HCT116 (cell line): ENCODE results near the gene ZBTB1. TPM values are rescaled to one million over a fixed set of nuclear protein-coding genes. Genes with fewer than 3 reads are reported as not detected.

Experiments used
- ATAC-seq: fragments of 200-7000 bp; cut with Tn5 transposase; 2 replicates; pipeline ENCODE4 v1.9.1; 2020; ENCODE audit warnings: mild to moderate bottlenecking, moderate library complexity
- BruUV-seq: library from RNA; stranded (reverse); fragments of 400-500 nt; replicated peaks from 2 replicates; lab custom pipeline; 2021; lab: Mats Ljungman, UMichigan
- CTCF ChIA-PET: fragments of 300-600 bp; sonication (Branson Sonifier 250); formaldehyde crosslinking; loops from one replicate; lab custom pipeline; 2021; ENCODE audit warnings: antibody characterized with exemption; lab: Charles Lee
- POLR2A ChIA-PET: fragments of 300-600, 350-600 bp; sonication (Branson Sonifier 250); formaldehyde crosslinking; loops from one replicate; lab custom pipeline; 2021; ENCODE audit warnings: antibody characterized with exemption; lab: Charles Lee
- RAD21 ChIA-PET, 2 experiments: fragments of 300-600 bp; sonication (Branson Sonifier 250); formaldehyde crosslinking; loops; one replicate each; lab custom pipeline; 2023; ENCODE audit warnings: low total read pairs in 2 of 2; ENCODE audit not compliant: uncharacterized antibody in 2 of 2, unreplicated experiment in 2 of 2, low non-redundant PET in 1 of 2; lab: Charles Lee
- DNase-seq: peaks from one replicate; pipeline ENCODE4 v3.0.0-alpha.2; 2010; ENCODE audit warnings: low read depth, low spot score
- H2AFZ ChIP-seq: fragments of 200-600 bp; shearing (Covaris generic), sonication (generic); 2 replicates; pipeline ENCODE4 v1.6.1; 2017; ENCODE audit warnings: low read depth, mixed run types, mixed read lengths, antibody characterized with exemption, low read length; ENCODE audit not compliant: poor library complexity, severe bottlenecking
- H3K27ac ChIP-seq: 2 replicates; pipeline ENCODE4 v1.5.1; 2012; ENCODE audit warnings: low read depth, low read length
- H3K27me3 ChIP-seq: fragments of 200-600 bp; sonication (generic); 2 replicates; pipeline ENCODE4 v1.6.1; 2016; ENCODE audit warnings: mixed run types, low read length, mixed read lengths; ENCODE audit not compliant: insufficient read depth
- H3K36me3 ChIP-seq, 2 experiments: fragments of 200-500 bp in 1 of 2; fragments of 200-600 bp in 1 of 2; sonication (Bioruptor generic) in 1 of 2; sonication (generic) in 1 of 2; 2 replicates each; pipeline versions ENCODE4 v1.5.1 to v1.6.1; 2014 to 2016; ENCODE audit warnings: low read length in 2 of 2, inconsistent platforms in 1 of 2, mixed read lengths in 1 of 2, mixed run types in 1 of 2; ENCODE audit not compliant: insufficient read depth in 2 of 2, control insufficient read depth in 1 of 2
- H3K4me1 ChIP-seq, 2 experiments: fragments of 200-600 bp in 1 of 2; sonication (generic) in 1 of 2; 2 replicates each; pipeline versions ENCODE4 v1.5.1 to v1.6.1; 2012 to 2017; ENCODE audit warnings: low read length in 2 of 2, inconsistent platforms in 1 of 2, mild to moderate bottlenecking in 1 of 2, mixed read lengths in 1 of 2, mixed run types in 1 of 2, moderate library complexity in 1 of 2; ENCODE audit not compliant: insufficient read depth in 2 of 2, control insufficient read depth in 1 of 2
- H3K4me2 ChIP-seq: fragments of 200-600 bp; sonication (generic); 2 replicates; pipeline ENCODE4 v1.6.1; 2017; ENCODE audit warnings: mixed run types, low read length, mixed read lengths
- H3K4me3 ChIP-seq, 2 experiments: fragments of 200-600 bp in 1 of 2; sonication (generic) in 1 of 2; replicated peaks in 1 of 2; 2 replicates each; pipeline ENCODE4 v1.5.1; 2011 to 2016; ENCODE audit warnings: low read length in 2 of 2, control low read depth in 1 of 2, low read depth in 1 of 2, mild to moderate bottlenecking in 1 of 2, mixed read lengths in 1 of 2, mixed run types in 1 of 2
- H3K79me2 ChIP-seq: fragments of 200-600 bp; sonication (generic); 2 replicates; pipeline ENCODE4 v1.6.1; 2017; ENCODE audit warnings: mild to moderate bottlenecking, mixed run types, low read length, moderate library complexity, mixed read lengths; ENCODE audit not compliant: insufficient read depth
- H3K9ac ChIP-seq: fragments of 200-600 bp; sonication (generic); 2 replicates; pipeline ENCODE4 v1.6.1; 2016; ENCODE audit warnings: low read length, mixed read lengths
- H3K9me2 ChIP-seq: fragments of 200-600 bp; sonication (generic), shearing (Covaris generic); 2 replicates; pipeline ENCODE4 v1.6.1; 2017; ENCODE audit warnings: mixed run types, mild to moderate bottlenecking, moderate library complexity; ENCODE audit not compliant: insufficient read depth
- H3K9me3 ChIP-seq, 2 experiments: fragments of 200-500 bp in 1 of 2; fragments of 200-600 bp in 1 of 2; sonication (Bioruptor generic) in 1 of 2; sonication (generic) in 1 of 2; 2 replicates each; pipeline ENCODE4 v1.6.1; 2014 to 2017; ENCODE audit warnings: low read length in 2 of 2, mixed read lengths in 2 of 2, inconsistent platforms in 1 of 2, low read depth in 1 of 2, mild to moderate bottlenecking in 1 of 2, mixed run types in 1 of 2, moderate library complexity in 1 of 2; ENCODE audit not compliant: control insufficient read depth in 1 of 2, insufficient read depth in 1 of 2
- H4K20me1 ChIP-seq: fragments of 200-600 bp; sonication (generic), shearing (Covaris generic); 2 replicates; pipeline ENCODE4 v1.6.1; 2017; ENCODE audit warnings: mixed run types, mild to moderate bottlenecking, moderate library complexity; ENCODE audit not compliant: insufficient read depth
- ATF3 ChIP-seq: IDR thresholded peaks from 2 replicates; pipeline ENCODE4 v1.6.1; 2012
- CEBPB ChIP-seq: IDR thresholded peaks from 2 replicates; pipeline ENCODE4 v1.6.1; 2012; ENCODE audit warnings: low read depth
- ELF1 ChIP-seq: IDR thresholded peaks from 2 replicates; pipeline ENCODE4 v1.6.1; 2012; ENCODE audit warnings: low read depth, borderline replicate concordance
- FOSL1 ChIP-seq: IDR thresholded peaks from 2 replicates; pipeline ENCODE4 v1.6.1; 2012; ENCODE audit warnings: low read depth
- RAD21 ChIP-seq: IDR thresholded peaks from 2 replicates; pipeline ENCODE4 v1.6.1; 2012; ENCODE audit warnings: low read depth, mild to moderate bottlenecking
- REST ChIP-seq: IDR thresholded peaks from 2 replicates; pipeline ENCODE4 v1.6.1; 2012; ENCODE audit warnings: low read depth
- SIN3A ChIP-seq: IDR thresholded peaks from 2 replicates; pipeline ENCODE4 v1.6.1; 2012; ENCODE audit warnings: low read depth
- SRF ChIP-seq: IDR thresholded peaks from 2 replicates; pipeline ENCODE4 v1.6.1; 2012; ENCODE audit warnings: low read depth
- YY1 ChIP-seq: IDR thresholded peaks from 2 replicates; pipeline ENCODE4 v1.6.1; 2011; ENCODE audit warnings: low read length, low read depth, moderate library complexity, mild to moderate bottlenecking; ENCODE audit not compliant: insufficient replicate concordance; ENCODE audit errors: extremely low read depth
- ZNF274 ChIP-seq: fragments of 200-500 bp; sonication (Bioruptor generic); IDR thresholded peaks from 2 replicates; pipeline ENCODE4 v1.6.1; 2014; ENCODE audit warnings: mild to moderate bottlenecking, low read depth, low read length, inconsistent platforms
- intact Hi-C: fragments of 100-400 bp; cut with micrococcal nuclease; formaldehyde crosslinking; loops from 2 replicates; pipeline ENCODE4 v1.10.0; 2022
- total RNA-seq: library from RNA; stranded (reverse); gene quantifications from one replicate; pipeline ENCODE4 v1.2.1, GENCODE V29; 2021; ENCODE audit not compliant: unreplicated experiment
- TF ChIP-seq, protein P1 (sequence below): IDR thresholded peaks from 2 replicates; pipeline ENCODE4 v1.6.1; 2011; ENCODE audit warnings: mild to moderate bottlenecking, low read length, moderate library complexity; ENCODE audit not compliant: insufficient replicate concordance; ENCODE audit errors: extremely low read depth

The ZBTB1 gene
- total RNA-seq, 1 experiment from 2014 or later: 20.6 TPM

- ChIA-PET RAD21 (no interaction called here), CTCF (interaction anchor here (1.0 kb wide), 1 partner anchor 29 kb away, joined by 3 read pairs; no protein-coding TSS in a partner anchor), POLR2A (no interaction called here)
- TF ChIP-seq FOSL1: no peak
- TF ChIP-seq, protein P1, sequence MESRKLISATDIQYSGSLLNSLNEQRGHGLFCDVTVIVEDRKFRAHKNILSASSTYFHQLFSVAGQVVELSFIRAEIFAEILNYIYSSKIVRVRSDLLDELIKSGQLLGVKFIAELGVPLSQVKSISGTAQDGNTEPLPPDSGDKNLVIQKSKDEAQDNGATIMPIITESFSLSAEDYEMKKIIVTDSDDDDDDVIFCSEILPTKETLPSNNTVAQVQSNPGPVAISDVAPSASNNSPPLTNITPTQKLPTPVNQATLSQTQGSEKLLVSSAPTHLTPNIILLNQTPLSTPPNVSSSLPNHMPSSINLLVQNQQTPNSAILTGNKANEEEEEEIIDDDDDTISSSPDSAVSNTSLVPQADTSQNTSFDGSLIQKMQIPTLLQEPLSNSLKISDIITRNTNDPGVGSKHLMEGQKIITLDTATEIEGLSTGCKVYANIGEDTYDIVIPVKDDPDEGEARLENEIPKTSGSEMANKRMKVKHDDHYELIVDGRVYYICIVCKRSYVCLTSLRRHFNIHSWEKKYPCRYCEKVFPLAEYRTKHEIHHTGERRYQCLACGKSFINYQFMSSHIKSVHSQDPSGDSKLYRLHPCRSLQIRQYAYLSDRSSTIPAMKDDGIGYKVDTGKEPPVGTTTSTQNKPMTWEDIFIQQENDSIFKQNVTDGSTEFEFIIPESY: no peak
- TF ChIP-seq SRF: no peak
- no peak for TF ChIP-seq CEBPB
- TF ChIP-seq REST: no peak
- no peak for TF ChIP-seq ZNF274
- TF ChIP-seq ATF3: no peak
- TF ChIP-seq ELF1: no peak
- no peak for TF ChIP-seq YY1
- TF ChIP-seq RAD21: no peak
- no peak for TF ChIP-seq SIN3A
- BruUV-seq: no TSS peak
- intact Hi-C loops: no loop called here
- Histone ChIP-seq H3K9me2 (no peaks in the 10 kb centered on the region), H3K4me3 (no peak overlapping the region), H3K9me3 (no peaks in the 10 kb centered on the region), H4K20me1 (no peaks in the 10 kb centered on the region), H3K9ac (no peak overlapping the region), H3K79me2 (no peaks in the 10 kb centered on the region), H2AFZ (no peak overlapping the region), H3K36me3 (peaks cover 5 to 13% of the 10 kb centered on the region in 2 experiments; a peak in 3 of 4 replicates), H3K27ac (no peak overlapping the region), H3K4me1 (peaks cover 0 to 4% of the 10 kb centered on the region in 2 experiments; a peak in 1 of 4 replicates), H3K4me2 (no peak overlapping the region), H3K27me3 (no peaks in the 10 kb centered on the region)
- ATAC-seq (no peak), DNase-seq (no peak)
Measured at GRCh38 chr14:64463873-64464272, 40.7 kb upstream of the ZBTB1 start.
